Panc1 (cell line): Measurements from ENCODE around the gene ZCCHC7. TPM values are rescaled to one million over a fixed set of nuclear protein-coding genes. Genes with fewer than 3 reads are reported as not detected.

ENCODE experiments used
- ATAC-seq: fragments of 200-7000 bp; cut with Tn5 transposase; 2 replicates; pipeline ENCODE4 v1.9.1; 2020; ENCODE audit warnings: mild to moderate bottlenecking, moderate library complexity
- BruUV-seq: library from RNA; stranded (reverse); fragments of 400-500 nt; replicated peaks from 2 replicates; lab custom pipeline; 2021; lab: Mats Ljungman, UMichigan
- CTCF ChIA-PET: fragments of 300-600 bp; sonication (Branson Sonifier 250); formaldehyde crosslinking; loops from one replicate; lab custom pipeline; 2022; ENCODE audit warnings: antibody characterized with exemption; lab: Charles Lee
- POLR2A ChIA-PET: fragments of 300-600 bp; sonication (Branson Sonifier 250); formaldehyde crosslinking; loops from one replicate; lab custom pipeline; 2022; ENCODE audit warnings: antibody characterized with exemption; lab: Charles Lee
- DNase-seq: peaks from one replicate; pipeline ENCODE4 v3.0.0-alpha.2; 2010; ENCODE audit warnings: low read depth, low spot score
- H3K27ac ChIP-seq: 2 replicates; pipeline ENCODE4 v1.5.1; 2011; ENCODE audit warnings: mild to moderate bottlenecking, low read length, inconsistent platforms
- H3K27me3 ChIP-seq: fragments of 200-500 bp; sonication (Bioruptor generic); 2 replicates; pipeline ENCODE4 v1.6.0; 2014; ENCODE audit warnings: low read length, inconsistent platforms; ENCODE audit not compliant: control insufficient read depth, insufficient read depth
- H3K36me3 ChIP-seq: fragments of 200-500 bp; sonication (Bioruptor generic); 2 replicates; pipeline ENCODE4 v1.5.1; 2014; ENCODE audit warnings: inconsistent platforms, mild to moderate bottlenecking, low read length, moderate library complexity; ENCODE audit not compliant: control insufficient read depth, insufficient read depth
- H3K4me1 ChIP-seq: 2 replicates; pipeline ENCODE4 v1.5.1; 2011; ENCODE audit warnings: inconsistent platforms, mild to moderate bottlenecking, low read length, moderate library complexity; ENCODE audit not compliant: control insufficient read depth, insufficient read depth
- H3K4me3 ChIP-seq, 2 experiments: 2 replicates each; pipeline ENCODE4 v1.5.1; 2011 to 2012; ENCODE audit warnings: low read depth in 2 of 2, low read length in 2 of 2, mild to moderate bottlenecking in 2 of 2, inconsistent platforms in 1 of 2, moderate library complexity in 1 of 2
- H3K9me3 ChIP-seq: fragments of 200-500 bp; sonication (Bioruptor generic); 2 replicates; pipeline ENCODE4 v1.5.1; 2014; ENCODE audit warnings: low read depth, mild to moderate bottlenecking, inconsistent platforms, low read length, moderate library complexity; ENCODE audit not compliant: control insufficient read depth, insufficient read depth
- CTCF ChIP-seq: fragments of 450-650 bp; IDR thresholded peaks from 2 replicates; pipeline ENCODE4 v1.5.1; 2017; ENCODE audit warnings: mild to moderate bottlenecking
- POLR2AphosphoS5 ChIP-seq: IDR thresholded peaks from 2 replicates; pipeline ENCODE4 v1.6.1; 2012; ENCODE audit warnings: mild to moderate bottlenecking, low read depth, low read length, moderate library complexity
- REST ChIP-seq, 2 experiments: IDR thresholded peaks; 2 replicates each; pipeline ENCODE4 v1.6.1; 2011 to 2012; ENCODE audit warnings: low read depth in 2 of 2, control low read depth in 1 of 2, low read length in 1 of 2, mild to moderate bottlenecking in 1 of 2, moderate library complexity in 1 of 2; ENCODE audit not compliant: insufficient read depth in 1 of 2
- SIN3A ChIP-seq: IDR thresholded peaks from 2 replicates; pipeline ENCODE4 v1.6.1; 2012; ENCODE audit warnings: low read depth, mild to moderate bottlenecking, low read length, moderate library complexity, borderline replicate concordance; ENCODE audit not compliant: insufficient read depth
- TCF7L2 ChIP-seq: IDR thresholded peaks from 2 replicates; pipeline ENCODE4 v1.6.1; 2011; ENCODE audit warnings: mild to moderate bottlenecking, low read depth, low read length, inconsistent platforms
- in situ Hi-C: cut with HindIII; loops from 2 replicates; pipeline ENCODE4 v1.10.0; 2016; ENCODE audit warnings: low sequenced_read_pairs, low pct_unique_long_range_greater_than_20kb
- intact Hi-C: fragments of 100-400 bp; cut with micrococcal nuclease; formaldehyde crosslinking; loops from one replicate; pipeline ENCODE4 v1.10.0; 2022; ENCODE audit not compliant: unreplicated experiment
- total RNA-seq: library from RNA; stranded (reverse); gene quantifications from one replicate; pipeline ENCODE4 v1.2.1, GENCODE V29; 2021; ENCODE audit not compliant: unreplicated experiment

The ZCCHC7 gene
- total RNA-seq, 1 experiment from 2014 or later: 43.7 TPM

GRCh38 chr9:37149666-37150308, 29.4 kb downstream of the ZCCHC7 start:
- Histone ChIP-seq H3K36me3 (peaks cover 4% of the 10 kb centered on the region; the same call in 1 of the 2 replicates), H3K4me1 (peaks cover under 1% of the 10 kb centered on the region; the same call in 1 of the 2 replicates), H3K4me3 (no peak overlapping the region), H3K27ac (no peak overlapping the region), H3K27me3 (no peaks in the 10 kb centered on the region), H3K9me3 (no peaks in the 10 kb centered on the region)
- TF ChIP-seq SIN3A (no peak), REST (IDR thresholded peaks at IDR 0.05; ENCODE audit: insufficient read depth in 1 of 2, low read depth in 2 of 2, low read length in 1 of 2) (no peak), CTCF (no peak), TCF7L2 (no peak), POLR2AphosphoS5 (no peak)
- CTCF ChIA-PET: interaction anchor here (1.1 kb wide), 1 partner anchor 277 kb away, joined by 3 read pairs; no protein-coding TSS in a partner anchor
- DNase-seq (no peak), ATAC-seq (no peak)
- BruUV-seq: TSS peak; percentile 21
- intact Hi-C loops (no loop called here), in situ Hi-C loops (no loop called here)
- POLR2A ChIA-PET: interaction anchor here (0.5 kb wide), 1 partner anchor 65 kb away, joined by 3 read pairs; no protein-coding TSS in a partner anchor

- DNase-seq (no peak), ATAC-seq (no peak)
- H3K27ac ChIP-seq: no peak overlapping the region
- no peak overlapping the region for H3K4me3 ChIP-seq
- intact Hi-C loops: no loop called here
- ChIA-PET POLR2A (interaction anchor here (0.5 to 0.6 kb wide), 2 partner anchors 46 to 66 kb away, joined by 3 to 4 read pairs; no protein-coding TSS in a partner anchor), CTCF (interaction anchor here (0.7 to 1.1 kb wide), 2 partner anchors 164 to 278 kb away, joined by 3 to 5 read pairs; no protein-coding TSS in a partner anchor)
- no peaks in the 10 kb centered on the region for H3K9me3 ChIP-seq
- no peaks in the 10 kb centered on the region for H3K27me3 ChIP-seq
- H3K36me3 ChIP-seq: peaks cover 4% of the 10 kb centered on the region; the same call in 1 of the 2 replicates
- H3K4me1 ChIP-seq: no peaks in the 10 kb centered on the region
- in situ Hi-C loops: no loop called here
- no TSS peak for BruUV-seq
- no peak for TF ChIP-seq POLR2AphosphoS5
- no peak for TF ChIP-seq REST (IDR thresholded peaks at IDR 0.05; ENCODE audit: insufficient read depth in 1 of 2, low read depth in 2 of 2, low read length in 1 of 2)
- TF ChIP-seq SIN3A: no peak
- TF ChIP-seq CTCF: no peak
- no peak for TF ChIP-seq TCF7L2
These were observed 30.0 kb downstream of the ZCCHC7 start for GRCh38 chr9:37150415-37150814.
